Mesendoderm (in vitro differentiated cells): ENCODE data around the gene TFDP2.
A peak's percentile ranks its signal among the peaks of the same experiment; 100 is the strongest.
"Not testable (repeated sequence)": the region's sequence is repeated elsewhere in the genome, so short reads cannot be mapped to it uniquely, and the experiment has no call there.

Experiments used
- DNase-seq: peaks from one replicate; pipeline ENCODE4 v3.0.0; 2013
- H2AK5ac ChIP-seq: 2 replicates; pipeline ENCODE4 v1.6.1; 2013; ENCODE audit warnings: low read length, inconsistent platforms
- H2BK120ac ChIP-seq: 2 replicates; pipeline ENCODE4 v1.6.1; 2013; ENCODE audit warnings: low read depth, mild to moderate bottlenecking, low read length, moderate library complexity, mixed read lengths
- H2BK15ac ChIP-seq: replicated peaks from 2 replicates; pipeline ENCODE4 v1.6.1; 2013; ENCODE audit warnings: low read depth, mild to moderate bottlenecking, moderate library complexity
- H2BK5ac ChIP-seq: 2 replicates; pipeline ENCODE4 v1.6.1; 2013; ENCODE audit warnings: low read length, inconsistent platforms
- H3K18ac ChIP-seq: 2 replicates; pipeline ENCODE4 v1.6.1; 2013; ENCODE audit warnings: mild to moderate bottlenecking, low read length, mixed read lengths
- H3K23ac ChIP-seq: one replicate; pipeline ENCODE4 v1.6.1; 2013; ENCODE audit warnings: low read length
- H3K27ac ChIP-seq: 2 replicates; pipeline ENCODE4 v1.5.1; 2013; ENCODE audit warnings: low read depth, mild to moderate bottlenecking, inconsistent platforms, low read length, moderate library complexity
- H3K27me3 ChIP-seq: 2 replicates; pipeline ENCODE4 v1.6.1; 2013; ENCODE audit warnings: low read length, control low read depth, mild to moderate bottlenecking, inconsistent platforms; ENCODE audit not compliant: insufficient read depth, poor library complexity
- H3K36me3 ChIP-seq: 2 replicates; pipeline ENCODE4 v1.6.1; 2013; ENCODE audit warnings: low read length, inconsistent platforms; ENCODE audit not compliant: control insufficient read depth, insufficient read depth
- H3K4ac ChIP-seq: one replicate; pipeline ENCODE4 v1.6.1; 2013; ENCODE audit warnings: low read depth, mild to moderate bottlenecking, low read length, moderate library complexity
- H3K4me1 ChIP-seq: 2 replicates; pipeline ENCODE4 v1.6.1; 2013; ENCODE audit warnings: low read depth, low read length, inconsistent platforms; ENCODE audit not compliant: control insufficient read depth
- H3K4me2 ChIP-seq: 2 replicates; pipeline ENCODE4 v1.6.1; 2013; ENCODE audit warnings: low read length
- H3K4me3 ChIP-seq: 2 replicates; pipeline ENCODE4 v1.5.1; 2013; ENCODE audit warnings: mild to moderate bottlenecking, low read length
- H3K56ac ChIP-seq: one replicate; pipeline ENCODE4 v1.6.1; 2013; ENCODE audit warnings: low read length
- H3K79me1 ChIP-seq: 2 replicates; pipeline ENCODE4 v1.6.1; 2013; ENCODE audit warnings: low read length, inconsistent platforms
- H3K79me2 ChIP-seq: 2 replicates; pipeline ENCODE4 v1.6.1; 2013; ENCODE audit warnings: mild to moderate bottlenecking, low read length; ENCODE audit not compliant: control insufficient read depth, insufficient read depth
- H3K9ac ChIP-seq: 2 replicates; pipeline ENCODE4 v1.6.1; 2013; ENCODE audit warnings: low read length, inconsistent platforms
- H4K5ac ChIP-seq: one replicate; pipeline ENCODE4 v1.6.1; 2013; ENCODE audit warnings: low read length
- H4K8ac ChIP-seq: one replicate; pipeline ENCODE4 v1.6.1; 2013; ENCODE audit warnings: low read depth, mild to moderate bottlenecking, control low read depth, low read length, moderate library complexity
- WGBS: extraction: QIAGEN DNeasy Blood & Tissue Kit; methylation state at CpG from one replicate; pipeline ENCODE4 v1.1.7; 2013; ENCODE audit warnings: low lambda C conversion rate, missing lambda C conversion rate; ENCODE audit not compliant: insufficient coverage; ENCODE audit errors: extremely low coverage; 5-methylcytosine and 5-hydroxymethylcytosine counted together

Gene TFDP2

GRCh38 chr3:142140608-142141285, 8.6 kb downstream of the TFDP2 start:
- not testable (repeated sequence) for H4K5ac ChIP-seq, H2BK120ac ChIP-seq, H3K79me1 ChIP-seq, H2BK5ac ChIP-seq, H3K4me1 ChIP-seq, H3K56ac ChIP-seq, H3K9ac ChIP-seq, H3K27me3 ChIP-seq, H3K4me3 ChIP-seq, H3K4me2 ChIP-seq, H2AK5ac ChIP-seq, H4K8ac ChIP-seq, H3K23ac ChIP-seq, H3K79me2 ChIP-seq, H3K27ac ChIP-seq, H3K4ac ChIP-seq, H3K36me3 ChIP-seq, H3K18ac ChIP-seq, H2BK15ac ChIP-seq
- WGBS = no CpG with 5 or more reads among the region's 15 CpGs
- peak; percentile 38 for DNase-seq

- not testable (repeated sequence) for H3K27me3 ChIP-seq, H3K4ac ChIP-seq, H2BK120ac ChIP-seq, H3K36me3 ChIP-seq, H3K79me2 ChIP-seq, H3K4me1 ChIP-seq, DNase-seq, H3K9ac ChIP-seq, H3K18ac ChIP-seq, H3K79me1 ChIP-seq, H3K23ac ChIP-seq, H3K27ac ChIP-seq, H3K4me3 ChIP-seq, H4K8ac ChIP-seq, H3K56ac ChIP-seq, H2BK5ac ChIP-seq, H2BK15ac ChIP-seq, H3K4me2 ChIP-seq, H2AK5ac ChIP-seq, H4K5ac ChIP-seq
- no CpG with 5 or more reads among the region's 2 CpGs for WGBS
These were observed 12.3 kb downstream of the TFDP2 start for GRCh38 chr3:142137089-142137488.

DNA sequence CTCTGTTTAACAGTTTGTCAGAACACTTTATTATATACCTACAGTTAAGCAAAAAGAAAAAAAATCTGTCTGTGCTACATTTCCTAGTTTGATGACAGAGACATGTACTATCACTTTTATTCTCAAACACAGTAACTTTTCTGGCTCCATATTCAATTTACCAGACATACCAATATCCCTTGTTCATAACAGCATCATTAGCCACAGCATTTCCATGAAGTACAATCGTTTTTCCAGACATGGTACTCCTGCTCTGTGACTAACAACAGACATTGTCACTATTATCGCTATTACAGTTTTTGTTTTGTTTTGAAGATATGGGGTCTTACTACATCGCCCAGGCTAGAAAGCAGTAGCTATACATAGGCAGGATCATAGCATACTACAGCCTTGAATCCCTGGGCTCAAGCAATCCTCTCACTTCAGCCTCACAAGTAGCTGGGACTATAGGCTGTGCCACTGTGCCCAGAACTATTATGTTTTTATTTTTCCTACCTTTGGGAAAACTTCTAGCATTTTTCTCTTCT, 14.5 kb downstream of the TFDP2 start:
- Histone ChIP-seq H3K56ac (no peak overlapping the region), H3K4ac (no peak overlapping the region), H3K4me3 (no peak overlapping the region), H3K79me2 (no peaks in the 10 kb centered on the region), H3K23ac (no peak overlapping the region), H3K4me2 (no peak overlapping the region), H3K36me3 (no peaks in the 10 kb centered on the region), H2BK5ac (no peak overlapping the region), H2BK120ac (no peak overlapping the region), H2AK5ac (no peak overlapping the region), H4K5ac (no peak overlapping the region), H2BK15ac (no peak overlapping the region), H3K79me1 (no peaks in the 10 kb centered on the region), H3K27ac (no peak overlapping the region), H3K9ac (no peak overlapping the region), H3K4me1 (no peaks in the 10 kb centered on the region), H3K27me3 (no peaks in the 10 kb centered on the region), H4K8ac (no peak overlapping the region), H3K18ac (no peak overlapping the region)
- no peak for DNase-seq
- WGBS = no CpG with 5 or more reads among the region's 3 CpGs

GRCh38 chr3:142129516-142130171, 19.7 kb downstream of the TFDP2 start:
- no peak for DNase-seq
- no peak overlapping the region for H3K4me3 ChIP-seq
- no peak overlapping the region for H3K9ac ChIP-seq
- H2BK5ac ChIP-seq = no peak overlapping the region
- no peaks in the 10 kb centered on the region for H3K79me1 ChIP-seq
- no peak overlapping the region for H3K4ac ChIP-seq
- H3K27me3 ChIP-seq = no peaks in the 10 kb centered on the region
- no peaks in the 10 kb centered on the region for H3K79me2 ChIP-seq
- H2BK120ac ChIP-seq = no peak overlapping the region
- H3K4me1 ChIP-seq = no peaks in the 10 kb centered on the region
- WGBS = no CpG with 5 or more reads among the region's 2 CpGs
- H4K5ac ChIP-seq = no peak overlapping the region
- H3K56ac ChIP-seq = no peak overlapping the region
- H3K36me3 ChIP-seq = no peaks in the 10 kb centered on the region
- no peak overlapping the region for H4K8ac ChIP-seq
- no peak overlapping the region for H3K18ac ChIP-seq
- H3K23ac ChIP-seq = no peak overlapping the region
- H3K27ac ChIP-seq = no peak overlapping the region
- no peak overlapping the region for H2BK15ac ChIP-seq
- no peak overlapping the region for H3K4me2 ChIP-seq
- no peak overlapping the region for H2AK5ac ChIP-seq

DNA sequence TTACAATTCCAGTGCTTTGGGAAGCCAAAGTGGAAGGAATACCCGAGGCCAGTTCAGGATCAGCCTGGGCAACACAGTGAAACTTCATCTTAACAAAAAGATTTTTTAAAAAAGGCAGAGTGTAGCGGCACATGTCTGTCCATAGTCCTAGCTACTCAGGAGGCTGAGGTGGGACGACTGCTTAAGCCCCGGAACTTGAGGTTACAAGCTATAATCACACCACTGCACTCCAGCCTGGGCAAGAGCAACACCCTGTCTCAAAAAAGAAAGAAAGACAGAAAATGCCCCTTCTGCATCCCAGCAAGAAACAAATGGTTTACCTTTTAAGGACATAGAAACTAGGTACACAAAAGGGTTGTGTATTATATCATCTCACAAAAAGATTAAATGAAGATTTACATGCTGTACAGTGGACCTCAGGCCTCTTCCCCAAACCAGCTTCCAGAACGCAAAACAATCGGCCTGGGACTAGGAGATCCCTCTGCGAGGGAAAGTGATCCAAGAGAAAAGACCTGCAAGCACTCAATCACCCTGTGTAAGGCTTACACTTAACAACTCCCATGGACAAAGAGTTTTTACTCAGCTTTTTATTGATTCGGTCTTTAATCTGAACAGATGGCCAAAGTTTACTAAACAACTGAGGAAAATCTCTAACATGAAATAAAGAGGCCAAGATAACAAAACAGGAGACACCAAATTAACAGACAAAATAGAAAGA, 21.2 kb downstream of the TFDP2 start:
- H4K8ac ChIP-seq = no peak overlapping the region
- no peaks in the 10 kb centered on the region for H3K36me3 ChIP-seq
- H3K27me3 ChIP-seq = no peaks in the 10 kb centered on the region
- no peak overlapping the region for H3K9ac ChIP-seq
- H3K79me2 ChIP-seq = no peaks in the 10 kb centered on the region
- no peaks in the 10 kb centered on the region for H3K79me1 ChIP-seq
- H3K4me1 ChIP-seq = no peaks in the 10 kb centered on the region
- no peak overlapping the region for H2BK5ac ChIP-seq
- H3K4me3 ChIP-seq = no peak overlapping the region
- peak overlapping the region; percentile 28 for H3K56ac ChIP-seq
- no peak overlapping the region for H4K5ac ChIP-seq
- no peak overlapping the region for H3K4me2 ChIP-seq
- H3K4ac ChIP-seq = no peak overlapping the region
- no peak overlapping the region for H2BK120ac ChIP-seq
- no peak overlapping the region for H3K18ac ChIP-seq
- H3K23ac ChIP-seq = no peak overlapping the region
- H2AK5ac ChIP-seq = no peak overlapping the region
- DNase-seq = no peak
- WGBS = no CpG with 5 or more reads among the region's 8 CpGs
- no peak overlapping the region for H2BK15ac ChIP-seq
- H3K27ac ChIP-seq = no peak overlapping the region
